PC-3 (cell line): ENCODE results near the gene COL12A1. TPM values are rescaled to one million over a fixed set of nuclear protein-coding genes. Genes with fewer than 3 reads are reported as not detected.

Experiments
- ATAC-seq: fragments of 200-7000 bp; cut with Tn5 transposase; 2 replicates; pipeline ENCODE4 v1.9.1; 2020; ENCODE audit warnings: mild to moderate bottlenecking, moderate library complexity
- BruUV-seq: library from RNA; stranded (reverse); fragments of 400-500 nt; replicated peaks from 2 replicates; lab custom pipeline; 2021; lab: Mats Ljungman, UMichigan
- CTCF ChIA-PET: fragments of 300-600 bp; sonication (Branson Sonifier 250); formaldehyde crosslinking; loops from one replicate; lab custom pipeline; 2022; ENCODE audit warnings: antibody characterized with exemption; lab: Charles Lee
- POLR2A ChIA-PET: fragments of 300-600 bp; sonication (Branson Sonifier 250); formaldehyde crosslinking; loops from one replicate; lab custom pipeline; 2022; ENCODE audit warnings: antibody characterized with exemption; ENCODE audit not compliant: unreplicated experiment; lab: Charles Lee
- DNase-seq: peaks from one replicate; pipeline ENCODE4 v3.0.0-alpha.2; 2015
- H2AFZ ChIP-seq: fragments of 300-600 bp; sonication (generic); 2 replicates; pipeline ENCODE4 v1.6.0; 2016; ENCODE audit warnings: antibody characterized with exemption, low read length
- H3F3A ChIP-seq: fragments of 300-600 bp; sonication (generic); one replicate; pipeline ENCODE4 v1.6.0; 2017; ENCODE audit warnings: antibody characterized with exemption, low read length, control low read depth, mild to moderate bottlenecking; ENCODE audit not compliant: unreplicated experiment
- H3K27ac ChIP-seq: fragments of 300-600 bp; sonication (generic); 2 replicates; pipeline ENCODE4 v1.5.1; 2016; ENCODE audit warnings: mild to moderate bottlenecking, low read length
- H3K27me3 ChIP-seq: fragments of 300-600 bp; sonication (generic); 2 replicates; pipeline ENCODE4 v1.6.1; 2016; ENCODE audit warnings: low read length, mixed read lengths
- H3K36me3 ChIP-seq: fragments of 300-600 bp; sonication (generic); 2 replicates; pipeline ENCODE4 v1.6.1; 2016; ENCODE audit warnings: low read depth, mixed run types, low read length, mixed read lengths
- H3K4me1 ChIP-seq: fragments of 300-600 bp; sonication (generic); 2 replicates; pipeline ENCODE4 v1.5.1; 2016; ENCODE audit warnings: low read length; ENCODE audit not compliant: insufficient read depth
- H3K4me2 ChIP-seq: fragments of 300-600 bp; sonication (generic); 2 replicates; pipeline ENCODE4 v1.6.0; 2016; ENCODE audit warnings: low read length
- H3K4me3 ChIP-seq: fragments of 300-600 bp; sonication (generic); 2 replicates; pipeline ENCODE4 v1.5.1; 2016; ENCODE audit warnings: mild to moderate bottlenecking, low read length, mixed read lengths
- H3K79me2 ChIP-seq: fragments of 300-600 bp; sonication (generic); 2 replicates; pipeline ENCODE4 v1.6.1; 2017; ENCODE audit warnings: low read length, mixed read lengths
- H3K9ac ChIP-seq: fragments of 300-600 bp; sonication (generic); 2 replicates; pipeline ENCODE4 v1.6.0; 2016; ENCODE audit warnings: mild to moderate bottlenecking, low read length
- H3K9me2 ChIP-seq: fragments of 300-600 bp; sonication (generic); replicated peaks from 2 replicates; pipeline ENCODE4 v1.6.1; 2016; ENCODE audit warnings: mixed run types, low read length, mixed read lengths
- H3K9me3 ChIP-seq: fragments of 300-600 bp; sonication (generic); 2 replicates; pipeline ENCODE4 v1.6.1; 2016; ENCODE audit warnings: low read length, mixed read lengths
- H4K20me1 ChIP-seq: fragments of 300-600 bp; sonication (generic); 2 replicates; pipeline ENCODE4 v1.6.1; 2016; ENCODE audit warnings: low read length, mixed read lengths
- CTCF ChIP-seq: fragments of 300-600 bp; sonication (generic); conservative IDR thresholded peaks from 2 replicates; pipeline ENCODE4 v1.5.1; 2017; ENCODE audit warnings: antibody characterized with exemption, low read depth, mild to moderate bottlenecking, low read length
- EZH2 ChIP-seq: fragments of 300-600 bp; sonication (generic); IDR thresholded peaks from one replicate; pipeline ENCODE4 v1.6.1; 2017; ENCODE audit warnings: antibody characterized with exemption, mild to moderate bottlenecking, low read length; ENCODE audit not compliant: unreplicated experiment
- EZH2phosphoT487 ChIP-seq: fragments of 300-600 bp; sonication (generic); IDR thresholded peaks from 2 replicates; pipeline ENCODE4 v1.6.1; 2018; ENCODE audit warnings: mild to moderate bottlenecking, antibody characterized with exemption, low read length, borderline replicate concordance
- intact Hi-C: fragments of 100-400 bp; cut with micrococcal nuclease; formaldehyde crosslinking; loops from 2 replicates; pipeline ENCODE4 v1.9.0; 2023
- total RNA-seq: library from RNA; depleted of rRNA; stranded (reverse); fragments of >200 nt; gene quantifications from 2 replicates; pipeline ENCODE4 v1.2.3, GENCODE V29; 2014

The COL12A1 gene
- total RNA-seq, 1 experiment from 2014 or later, result 24.2 TPM

GRCh38 chr6:75183099-75183541 is 22.7 kb downstream of the COL12A1 start:
- H3K79me2 ChIP-seq, result no peaks in the 10 kb centered on the region
- BruUV-seq, result no TSS peak
- H4K20me1 ChIP-seq, result no peaks in the 10 kb centered on the region
- no peak overlapping the region for H3K9ac ChIP-seq
- H3K9me2 ChIP-seq, result no peaks in the 10 kb centered on the region
- CTCF ChIA-PET, result no interaction called here
- no peak overlapping the region for H2AFZ ChIP-seq
- no peak overlapping the region for H3K4me2 ChIP-seq
- no peaks in the 10 kb centered on the region for H3F3A ChIP-seq
- intact Hi-C loops, result no loop called here
- H3K4me3 ChIP-seq, result no peak overlapping the region
- POLR2A ChIA-PET, result interaction anchor here (0.6 kb wide), 1 partner anchor 9 kb away, joined by 3 read pairs; no protein-coding TSS in a partner anchor
- H3K36me3 ChIP-seq, result no peaks in the 10 kb centered on the region
- H3K27ac ChIP-seq, result no peak overlapping the region
- H3K27me3 ChIP-seq, result no peaks in the 10 kb centered on the region
- ATAC-seq (no peak), DNase-seq (no peak)
- no peaks in the 10 kb centered on the region for H3K9me3 ChIP-seq
- TF ChIP-seq CTCF, result no peak
- no peak for TF ChIP-seq EZH2
- TF ChIP-seq EZH2phosphoT487, result no peak
- H3K4me1 ChIP-seq, result no peaks in the 10 kb centered on the region

GRCh38 chr6:75180864-75181263 is 25.0 kb downstream of the COL12A1 start:
- H3K9me2 ChIP-seq, result no peaks in the 10 kb centered on the region
- no peaks in the 10 kb centered on the region for H3K9me3 ChIP-seq
- H3K27ac ChIP-seq, result no peak overlapping the region
- intact Hi-C loops, result no loop called here
- H3F3A ChIP-seq, result no peaks in the 10 kb centered on the region
- no peak overlapping the region for H3K4me2 ChIP-seq
- no peaks in the 10 kb centered on the region for H3K4me1 ChIP-seq
- no peak for TF ChIP-seq EZH2
- no peak for TF ChIP-seq CTCF
- no peak for TF ChIP-seq EZH2phosphoT487
- no TSS peak for BruUV-seq
- no peaks in the 10 kb centered on the region for H3K27me3 ChIP-seq
- no peak overlapping the region for H3K4me3 ChIP-seq
- no peaks in the 10 kb centered on the region for H3K79me2 ChIP-seq
- ChIA-PET POLR2A (no interaction called here), CTCF (no interaction called here)
- no peak overlapping the region for H2AFZ ChIP-seq
- no peak overlapping the region for H3K9ac ChIP-seq
- DNase-seq, result no peak
- no peaks in the 10 kb centered on the region for H3K36me3 ChIP-seq
- no peaks in the 10 kb centered on the region for H4K20me1 ChIP-seq
- ATAC-seq, result no peak

GRCh38 chr6:75178757-75179156 is 27.1 kb downstream of the COL12A1 start:
- Histone ChIP-seq H3K9ac (no peak overlapping the region), H3K9me2 (no peaks in the 10 kb centered on the region), H3K4me1 (no peaks in the 10 kb centered on the region), H3K36me3 (no peaks in the 10 kb centered on the region), H3K4me3 (no peak overlapping the region), H3K9me3 (no peaks in the 10 kb centered on the region), H3K27ac (no peak overlapping the region), H3K79me2 (no peaks in the 10 kb centered on the region), H3K27me3 (no peaks in the 10 kb centered on the region), H2AFZ (no peak overlapping the region), H3K4me2 (no peak overlapping the region), H4K20me1 (no peaks in the 10 kb centered on the region), H3F3A (no peaks in the 10 kb centered on the region)
- ChIA-PET CTCF (no interaction called here), POLR2A (no interaction called here)
- no TSS peak for BruUV-seq
- no peak for ATAC-seq
- intact Hi-C loops, result no loop called here
- TF ChIP-seq EZH2phosphoT487, result no peak
- no peak for TF ChIP-seq EZH2
- TF ChIP-seq CTCF, result no peak
- no peak for DNase-seq
